Left lobe of liver (tissue), 2 donors: ENCODE measurements around the gene DBF4B. TPM values are rescaled to one million over a fixed set of nuclear protein-coding genes. Genes with fewer than 3 reads are reported as not detected.
"Not testable (repeated sequence)": the region's sequence is repeated elsewhere in the genome, so short reads cannot be mapped to it uniquely, and the experiment has no call there.

ENCODE experiments used
- ATAC-seq: fragments of 200-7000 bp; cut with Tn5 transposase; one replicate; pipeline ENCODE4 v1.9.1; 2020; ENCODE audit warnings: mild to moderate bottlenecking, moderate library complexity
- DNase-seq: peaks from one replicate; pipeline ENCODE4 v3.0.0-alpha.2; 2020; ENCODE audit warnings: low spot score
- total RNA-seq: library from RNA; stranded (reverse); gene quantifications from one replicate; pipeline ENCODE4 v1.2.1, GENCODE V29; 2021
- donor health status: DM: no; HTN: no; CAD: no; lungs with moderate emphysema.
- donor health status: DM: no; HTN: yes; CAD: no.

Gene DBF4B
- total RNA-seq, 1 donor from 2014 or later: 1.7 TPM

GRCh38 chr17:44722254-44722653, 13.8 kb downstream of the DBF4B start:
- DNase-seq (no peak), ATAC-seq (no peak)

GRCh38 chr17:44726121-44726520, 17.7 kb downstream of the DBF4B start:
- DNase-seq, ATAC-seq: not testable (repeated sequence)

- DNase-seq (no peak), ATAC-seq (no peak)
Measured at GRCh38 chr17:44733753-44734152, 25.3 kb downstream of the DBF4B start.

- no peak for ATAC-seq
- no peak for DNase-seq
Measured at GRCh38 chr17:44734272-44734671, 25.8 kb downstream of the DBF4B start.

GRCh38 chr17:44736551-44737240, 28.2 kb downstream of the DBF4B start:
- ATAC-seq: no peak
- DNase-seq: no peak

GRCh38 chr17:44738214-44738906, 29.9 kb downstream of the DBF4B start:
- no peak for DNase-seq

GRCh38 chr17:44741316-44741715, 32.9 kb downstream of the DBF4B start:
- ATAC-seq (no peak), DNase-seq (no peak)

More at GRCh38 chr17:44738214-44738906, 29.9 kb downstream of the DBF4B start:
- ATAC-seq: no peak

- ATAC-seq (no peak), DNase-seq (no peak)
Measured at GRCh38 chr17:44745301-44745700, 36.8 kb downstream of the DBF4B start.

GRCh38 chr17:44745738-44746137, 37.3 kb downstream of the DBF4B start:
- not testable (repeated sequence) for ATAC-seq, DNase-seq

GRCh38 chr17:44747566-44747965, 39.1 kb downstream of the DBF4B start:
- no peak for ATAC-seq
- DNase-seq: no peak

- DNase-seq: no peak
- no peak for ATAC-seq
Measured at GRCh38 chr17:44749076-44749979, 40.9 kb downstream of the DBF4B start.

GRCh38 chr17:44749980-44750318, 41.5 kb downstream of the DBF4B start:
- DNase-seq (no peak), ATAC-seq (no peak)

- ATAC-seq (no peak), DNase-seq (no peak)
Measured at GRCh38 chr17:44751331-44751730, 42.9 kb downstream of the DBF4B start.

- DNase-seq: no peak
- no peak for ATAC-seq
Measured at GRCh38 chr17:44751806-44752205, 43.3 kb downstream of the DBF4B start.

GRCh38 chr17:44752953-44753861, 44.7 kb downstream of the DBF4B start:
- ATAC-seq (no peak), DNase-seq (no peak)

- DNase-seq (no peak), ATAC-seq (no peak)
Measured at GRCh38 chr17:44754276-44754675, 45.8 kb downstream of the DBF4B start.

GRCh38 chr17:44755180-44755579, 46.7 kb downstream of the DBF4B start:
- not testable (repeated sequence) for DNase-seq, ATAC-seq

- ATAC-seq (no peak), DNase-seq (no peak)
Measured at GRCh38 chr17:44757045-44757917, 48.8 kb downstream of the DBF4B start.

- no peak for DNase-seq
- no peak for ATAC-seq
Measured at GRCh38 chr17:44757918-44758413, 49.5 kb downstream of the DBF4B start.
